ENCODE data around the gene MYL5. TPM values are rescaled to one million over a fixed set of nuclear protein-coding genes. Genes with fewer than 3 reads are reported as not detected.

The MYL5 gene
- total RNA-seq, 1 experiment from 2014 or later: 18.0 TPM

Other genes starting within 250 kb of the MYL5 start
- gene ZNF721, start 175.4 kb upstream of the MYL5 start, total RNA-seq (2021): 95.8 and 97.8 TPM in 2 replicates
- gene PIGG, start 175.3 kb upstream of the MYL5 start, total RNA-seq (2021): 39.0 and 45.5 TPM in 2 replicates
- 0.09 TPM in 1 of 2 replicates, not detected in the other for gene TMEM271, start 98.2 kb upstream of the MYL5 start, total RNA-seq (2021)
- 10.2 and 10.8 TPM in 2 replicates for gene PDE6B, start 49.0 kb upstream of the MYL5 start, total RNA-seq (2021)
- gene ATP5ME, start 266 bp upstream of the MYL5 start, total RNA-seq (2021): 425 and 433 TPM in 2 replicates
- 6.8 and 6.9 TPM in 2 replicates for gene SLC49A3, start 14.6 kb downstream of the MYL5 start, total RNA-seq (2021)
- 42.6 and 43.1 TPM in 2 replicates for gene PCGF3, start 31.3 kb downstream of the MYL5 start, total RNA-seq (2021)
- gene CPLX1, start 151.6 kb downstream of the MYL5 start, total RNA-seq (2021): 0.48 and 0.90 TPM in 2 replicates

All from H9 (cell line).